ENCODE data around the gene CALR3. TPM values are rescaled to one million over a fixed set of nuclear protein-coding genes. Genes with fewer than 3 reads are reported as not detected.

CALR3 gene
- total RNA-seq, 2 donors from 2014 or later = not detected

DNA sequence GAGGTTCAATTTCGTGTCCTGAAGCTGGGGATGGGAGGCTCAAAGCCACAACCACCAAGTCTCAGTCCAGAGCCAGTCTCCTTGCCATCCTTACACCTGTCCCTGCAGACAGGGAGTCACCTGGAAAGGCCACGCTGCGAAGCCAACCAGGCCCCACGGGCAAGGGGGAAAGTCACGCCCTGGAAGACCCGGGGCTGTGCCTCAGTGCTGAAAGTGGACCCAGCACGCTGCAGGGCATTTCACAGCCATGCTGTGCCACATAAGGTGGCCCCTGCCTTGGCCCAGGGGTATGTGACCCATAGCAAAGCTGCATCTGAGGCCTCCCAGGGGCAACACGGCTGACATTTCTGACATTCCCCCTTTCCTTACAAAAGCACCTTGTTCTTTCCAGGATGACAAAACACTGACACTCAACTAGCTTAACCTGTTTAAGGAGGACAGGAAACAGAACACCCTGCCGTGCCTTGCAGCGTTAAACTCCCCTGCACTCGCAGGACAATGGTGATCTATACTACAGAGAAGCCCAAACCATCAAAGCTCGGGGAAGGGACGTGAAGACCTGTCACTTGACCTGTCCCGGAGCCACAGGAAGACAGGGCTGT, 31.5 kb upstream of the CALR3 start:
- TF ChIP-seq, protein P1, sequence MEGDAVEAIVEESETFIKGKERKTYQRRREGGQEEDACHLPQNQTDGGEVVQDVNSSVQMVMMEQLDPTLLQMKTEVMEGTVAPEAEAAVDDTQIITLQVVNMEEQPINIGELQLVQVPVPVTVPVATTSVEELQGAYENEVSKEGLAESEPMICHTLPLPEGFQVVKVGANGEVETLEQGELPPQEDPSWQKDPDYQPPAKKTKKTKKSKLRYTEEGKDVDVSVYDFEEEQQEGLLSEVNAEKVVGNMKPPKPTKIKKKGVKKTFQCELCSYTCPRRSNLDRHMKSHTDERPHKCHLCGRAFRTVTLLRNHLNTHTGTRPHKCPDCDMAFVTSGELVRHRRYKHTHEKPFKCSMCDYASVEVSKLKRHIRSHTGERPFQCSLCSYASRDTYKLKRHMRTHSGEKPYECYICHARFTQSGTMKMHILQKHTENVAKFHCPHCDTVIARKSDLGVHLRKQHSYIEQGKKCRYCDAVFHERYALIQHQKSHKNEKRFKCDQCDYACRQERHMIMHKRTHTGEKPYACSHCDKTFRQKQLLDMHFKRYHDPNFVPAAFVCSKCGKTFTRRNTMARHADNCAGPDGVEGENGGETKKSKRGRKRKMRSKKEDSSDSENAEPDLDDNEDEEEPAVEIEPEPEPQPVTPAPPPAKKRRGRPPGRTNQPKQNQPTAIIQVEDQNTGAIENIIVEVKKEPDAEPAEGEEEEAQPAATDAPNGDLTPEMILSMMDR (IDR thresholded peaks at IDR 0.05) = no peak
- no peaks in the 10 kb centered on the region for H3K4me1 ChIP-seq
- no peak for DNase-seq (ENCODE audit: low spot score)
- H3K36me3 ChIP-seq = peaks cover 98% of the 10 kb centered on the region
- H3K27ac ChIP-seq = no peak overlapping the region
- H3K9me3 ChIP-seq = no peaks in the 10 kb centered on the region
- H3K27me3 ChIP-seq = no peaks in the 10 kb centered on the region
- no peak overlapping the region for H3K4me3 ChIP-seq

DNA sequence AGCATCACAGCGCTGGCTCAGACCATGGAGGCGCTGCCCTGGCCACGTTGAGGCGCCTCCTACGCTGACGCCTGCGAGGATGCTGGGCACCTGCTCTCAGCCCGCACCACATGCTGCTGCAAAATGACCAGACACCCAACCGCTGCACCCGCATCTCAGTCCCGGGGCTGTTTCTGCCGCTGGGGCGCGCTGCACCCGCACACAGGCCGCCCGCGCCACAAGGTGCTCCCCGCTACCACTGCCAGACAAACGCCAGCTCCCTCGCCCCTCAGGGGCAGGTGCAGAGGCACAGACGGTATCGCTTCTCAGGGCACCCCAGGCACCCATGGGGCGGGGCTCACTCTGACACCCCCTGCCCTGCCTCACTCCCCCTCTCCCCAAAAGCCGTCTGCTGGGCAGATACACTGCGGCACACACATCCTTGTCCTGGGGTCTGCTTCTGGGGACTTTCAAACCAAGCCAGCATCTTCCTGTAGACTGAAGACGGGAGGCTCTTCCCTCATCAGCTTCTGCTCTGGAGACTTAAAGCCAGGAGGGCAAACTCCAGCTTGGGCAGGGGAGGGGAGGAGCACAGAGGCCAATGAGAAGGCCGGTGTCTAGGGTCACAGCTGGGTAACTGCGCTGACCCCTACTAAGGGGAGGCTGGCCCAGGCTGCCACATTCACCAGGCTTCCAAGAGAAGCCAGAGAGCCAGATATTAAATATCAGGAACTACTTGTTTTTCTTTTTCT, 29.9 kb upstream of the CALR3 start:
- H3K27ac ChIP-seq = no peak overlapping the region
- no peaks in the 10 kb centered on the region for H3K4me1 ChIP-seq
- no peaks in the 10 kb centered on the region for H3K9me3 ChIP-seq
- TF ChIP-seq, protein P1 (IDR thresholded peaks at IDR 0.05) = no peak
- no peak for DNase-seq (ENCODE audit: low spot score)
- no peaks in the 10 kb centered on the region for H3K27me3 ChIP-seq
- H3K36me3 ChIP-seq = peaks cover 98% of the 10 kb centered on the region
- no peak overlapping the region for H3K4me3 ChIP-seq

DNA sequence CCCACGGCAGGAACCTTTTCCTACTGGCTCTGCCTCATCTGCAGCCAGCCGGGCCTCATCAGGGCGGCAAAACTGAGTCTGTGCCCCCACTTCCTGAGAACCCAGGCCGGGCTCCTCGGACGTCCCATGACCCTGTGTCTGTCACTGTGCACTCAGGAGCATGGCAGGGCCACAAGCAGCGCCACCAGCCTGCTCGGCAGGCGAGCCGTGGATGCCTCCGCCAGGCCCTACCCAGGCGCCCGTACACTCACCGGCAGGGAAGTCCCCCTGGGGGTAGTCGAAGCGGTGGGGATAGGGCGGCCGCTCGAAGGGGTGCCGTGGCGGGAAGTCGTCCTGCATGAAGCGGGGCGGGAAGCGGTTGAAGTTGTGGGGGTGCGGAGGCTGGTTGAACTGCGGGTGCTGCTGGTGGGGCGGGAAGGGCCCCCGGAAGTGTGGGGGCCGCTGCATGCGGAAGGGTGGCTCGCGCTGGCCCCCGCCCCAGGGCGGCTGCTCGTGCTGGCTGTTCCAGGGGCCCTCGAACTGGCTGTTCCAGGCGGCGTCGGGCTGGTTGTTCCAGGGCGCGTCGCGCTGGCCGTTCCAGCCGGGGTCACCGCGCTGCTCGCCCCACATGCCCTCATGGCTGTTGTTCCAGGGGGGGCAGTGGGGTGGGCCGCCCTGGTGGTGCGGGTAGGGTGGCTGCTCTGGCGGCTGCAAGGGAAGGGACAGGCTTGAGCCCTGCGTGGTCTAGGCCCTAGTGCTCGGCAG, 29.2 kb upstream of the CALR3 start:
- TF ChIP-seq, protein P1 (IDR thresholded peaks at IDR 0.05) = no peak
- Histone ChIP-seq H3K27ac (no peak overlapping the region), H3K9me3 (no peaks in the 10 kb centered on the region), H3K4me1 (no peaks in the 10 kb centered on the region), H3K36me3 (peaks cover 98% of the 10 kb centered on the region), H3K27me3 (no peaks in the 10 kb centered on the region), H3K4me3 (no peak overlapping the region)
- no peak for DNase-seq (ENCODE audit: low spot score)

DNA sequence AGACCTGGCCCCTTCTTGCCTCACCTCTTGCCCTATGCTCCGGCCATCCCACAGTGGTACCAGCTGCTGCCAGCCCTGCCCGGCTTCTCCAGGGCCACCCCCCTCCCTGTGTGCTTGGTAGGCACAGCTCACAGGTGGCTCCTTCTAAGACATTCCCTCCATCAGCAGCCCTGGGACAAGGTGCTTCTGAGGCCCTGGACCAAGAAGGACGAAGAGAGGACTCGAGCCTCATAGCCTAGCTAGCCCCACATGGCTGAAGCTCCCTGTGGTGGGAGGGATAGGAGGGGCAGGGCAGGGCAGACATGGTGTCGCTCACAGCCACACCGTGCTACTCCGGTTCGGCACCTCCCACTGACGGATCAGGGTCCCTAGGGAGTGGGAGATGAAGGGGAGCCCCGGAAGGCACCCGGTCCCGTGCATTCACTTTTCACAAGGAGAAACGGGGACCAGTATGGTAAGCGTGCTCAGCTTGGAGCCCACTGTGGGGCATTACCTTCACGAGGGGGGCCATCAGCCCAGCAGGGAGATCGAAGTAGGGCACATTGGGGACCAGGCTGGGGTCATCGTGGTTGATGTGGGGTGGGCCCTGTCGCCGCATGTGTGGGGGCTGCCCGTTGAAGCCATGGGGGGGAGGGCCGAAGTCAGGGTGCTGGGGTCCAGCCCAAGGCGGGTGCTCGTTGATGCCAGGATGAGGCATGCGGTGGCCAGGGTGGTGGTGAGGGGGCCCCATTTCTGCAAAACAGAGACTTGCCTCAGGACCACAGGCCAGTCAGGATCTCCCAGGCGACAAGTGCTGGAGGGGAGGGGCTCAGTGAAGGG, 26.8 kb upstream of the CALR3 start:
- Histone ChIP-seq H3K27me3 (no peaks in the 10 kb centered on the region), H3K4me3 (no peak overlapping the region), H3K27ac (no peak overlapping the region), H3K36me3 (peaks cover 98% of the 10 kb centered on the region), H3K9me3 (no peaks in the 10 kb centered on the region), H3K4me1 (no peaks in the 10 kb centered on the region)
- DNase-seq (ENCODE audit: low spot score) = no peak
- TF ChIP-seq, protein P1 (IDR thresholded peaks at IDR 0.05) = no peak

DNA sequence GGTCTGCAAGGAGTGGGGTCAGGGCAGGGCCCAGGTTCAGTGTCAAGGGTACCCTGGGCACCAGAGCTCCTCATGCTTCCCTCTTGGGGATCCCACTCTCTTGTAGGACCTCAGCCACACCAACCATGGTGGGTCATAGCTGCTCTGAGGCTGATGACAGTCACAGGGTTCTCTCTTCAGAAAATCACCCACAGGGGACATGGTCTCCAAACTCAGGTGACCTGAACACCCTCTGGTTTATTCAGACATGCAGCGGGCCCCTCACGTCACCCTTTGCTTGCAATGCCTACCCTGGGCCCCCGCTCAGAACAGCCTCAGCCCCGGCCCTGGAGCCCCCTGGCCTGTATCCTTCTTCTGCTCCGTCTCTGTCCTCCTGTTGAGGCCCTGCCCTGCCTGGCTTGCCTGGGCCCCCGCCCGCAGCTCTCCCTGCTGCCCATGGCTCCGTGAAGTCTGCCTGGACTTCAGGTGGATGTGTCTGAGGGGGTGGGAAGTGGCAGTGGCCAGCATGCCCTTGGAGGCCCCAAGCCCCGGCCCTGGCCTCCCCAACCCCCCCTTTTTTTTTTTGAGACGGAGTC, 25.8 kb upstream of the CALR3 start:
- TF ChIP-seq, protein P1 (IDR thresholded peaks at IDR 0.05) = no peak
- H3K9me3 ChIP-seq = no peaks in the 10 kb centered on the region
- no peaks in the 10 kb centered on the region for H3K27me3 ChIP-seq
- no peak overlapping the region for H3K27ac ChIP-seq
- no peak overlapping the region for H3K4me3 ChIP-seq
- DNase-seq (ENCODE audit: low spot score) = no peak
- no peaks in the 10 kb centered on the region for H3K4me1 ChIP-seq
- H3K36me3 ChIP-seq = peaks cover 98% of the 10 kb centered on the region

Data from right atrium auricular region (tissue), 2 donors.